ENCODE results near the gene KRTCAP3. TPM values are rescaled to one million over a fixed set of nuclear protein-coding genes. Genes with fewer than 3 reads are reported as not detected.

The KRTCAP3 gene
- total and polyA plus RNA-seq, 9 of the 15 experiments (the other 6 are each of a cell fraction or from before 2014, with no cell fraction given), result 0.24 to 1.4 (median 0.73) TPM

- TF ChIP-seq SIRT6 (IDR thresholded peaks at IDR 0.05; ENCODE audit: low read depth, low read length) (no peak), RREB1 (CRISPR knock-in tag; IDR thresholded peaks at IDR 0.05) (no peak), NCOA4 (IDR thresholded peaks at IDR 0.05; ENCODE audit: partially characterized antibody) (no peak), ZNF431 (CRISPR knock-in tag; IDR thresholded peaks at IDR 0.05) (no peak), SFPQ (IDR thresholded peaks at IDR 0.05; ENCODE audit: low read depth, low read length) (no peak), GTF2A2 (tag; IDR thresholded peaks at IDR 0.05) (no peak), CBX3 (IDR thresholded peaks at IDR 0.05; ENCODE audit: borderline replicate concordance in 1 of 2, low read length in 2 of 2) (peak in 1 of 2 experiments; percentile 80; a peak in 2 of 3 replicates), ZC3H8 (IDR thresholded peaks at IDR 0.05) (no peak), MCM7 (IDR thresholded peaks at IDR 0.05) (no peak), MITF (IDR thresholded peaks at IDR 0.05) (no peak), GTF2F1 (IDR thresholded peaks at IDR 0.05; ENCODE audit: low read depth, low read length) (no peak), IRF1 (CRISPR knock-in tag; IDR thresholded peaks at IDR 0.05; ENCODE audit: borderline replicate concordance) (no peak), ZNF274 (IDR thresholded peaks at IDR 0.05; ENCODE audit: borderline replicate concordance, low read depth, low read length) (no peak), HBP1 (CRISPR knock-in tag; IDR thresholded peaks at IDR 0.05) (peak; percentile 40; the same call in 1 of the 2 replicates), ETV6 (IDR thresholded peaks at IDR 0.05; ENCODE audit: borderline replicate concordance in 1 of 2, low read depth in 2 of 2, low read length in 1 of 2) (no peak), ETV6 (CRISPR knock-in tag; IDR thresholded peaks at IDR 0.05; ENCODE audit: borderline replicate concordance) (no peak)
Observed at GRCh38 chr2:27441226-27441926, 805 bp upstream of the KRTCAP3 start (continued).
